ENCODE measurements around the gene PRRT2. TPM values are rescaled to one million over a fixed set of nuclear protein-coding genes. Genes with fewer than 3 reads are reported as not detected.
A peak's percentile ranks its signal among the peaks of the same experiment; 100 is the strongest.

Gene PRRT2
- total and polyA plus RNA-seq, 10 donors, result 0.15 to 2.1 (median 0.65) TPM; not detected in 2

- Histone ChIP-seq H3K4me3 (no peak overlapping the region), H3K27ac (no peak overlapping the region), H3K9me3 (no peaks in the 10 kb centered on the region), H3K27me3 (replicated peaks in 1 of 7) (no peaks in the 10 kb centered on the region), H3K4me1 (peaks cover 8 to 20% (median 17%) of the 10 kb centered on the region in 6 donors), H3K36me3 (peaks cover 0 to 60% (median 28%) of the 10 kb centered on the region in 6 donors)
- intact Hi-C loops (cut with DNase I; ENCODE audit: low total_unique reads), result no loop called here
- 93 to 96% (median 95%) methylated on average over 8 of the region's 8 CpGs for WGBS, 5 donors
- no peak for DNase-seq
- no peak for TF ChIP-seq CTCF (IDR thresholded peaks at IDR 0.05 in 8 of 11, conservative IDR thresholded peaks at IDR 0.05 in 3 of 11)
- peak in 1 of 3 donors; percentile 18 for TF ChIP-seq POLR2AphosphoS5 (IDR thresholded peaks at IDR 0.05)
These were observed 9.5 kb upstream of the PRRT2 start for GRCh38 chr16:29802416-29802935.

GRCh38 chr16:29804020-29804419 lies 8.0 kb upstream of the PRRT2 start:
- Histone ChIP-seq H3K4me3 (peak overlapping the region in 2 of 8 donors; percentile 79 to 92), H3K27me3 (replicated peaks in 1 of 7) (no peaks in the 10 kb centered on the region), H3K9me3 (no peaks in the 10 kb centered on the region), H3K4me1 (peaks cover 18 to 36% (median 33%) of the 10 kb centered on the region in 6 donors), H3K36me3 (peaks cover 0 to 54% (median 18%) of the 10 kb centered on the region in 6 donors), H3K27ac (peak overlapping the region in 7 of 8 donors; percentile 97 to 100 (median 98))
- 67 to 79% (median 73%) methylated on average over 8 of the region's 8 CpGs for WGBS, 5 donors
- no peak for DNase-seq
- TF ChIP-seq POLR2A (IDR thresholded peaks at IDR 0.05) (no peak), CTCF (IDR thresholded peaks at IDR 0.05 in 8 of 11, conservative IDR thresholded peaks at IDR 0.05 in 3 of 11) (no peak), POLR2AphosphoS5 (IDR thresholded peaks at IDR 0.05) (no peak)
- intact Hi-C loops (cut with DNase I; ENCODE audit: low total_unique reads), result no loop called here

- 6 to 17% (median 10%) methylated on average over 7 to 26 of the region's 26 CpGs for WGBS, 5 donors
- peak; percentile 83 for DNase-seq
- no peak for TF ChIP-seq CTCF (IDR thresholded peaks at IDR 0.05 in 8 of 11, conservative IDR thresholded peaks at IDR 0.05 in 3 of 11)
These were observed 7.3 kb upstream of the PRRT2 start for GRCh38 chr16:29804455-29805231.

More at GRCh38 chr16:29804455-29805231, 7.3 kb upstream of the PRRT2 start:
- Histone ChIP-seq H3K4me3 (peak overlapping the region; percentile 64 to 92 (median 74)), H3K36me3 (peaks cover 0 to 54% (median 18%) of the 10 kb centered on the region in 6 donors), H3K9me3 (no peaks in the 10 kb centered on the region), H3K27ac (peak overlapping the region; percentile 97 to 100 (median 98)), H3K4me1 (peaks cover 24 to 42% (median 39%) of the 10 kb centered on the region in 6 donors), H3K27me3 (replicated peaks in 1 of 7) (no peaks in the 10 kb centered on the region)
- intact Hi-C loops (cut with DNase I; ENCODE audit: low total_unique reads), result no loop called here

Data from spleen (tissue), 11 donors.